ENCODE results near the gene NPM3. TPM values are rescaled to one million over a fixed set of nuclear protein-coding genes. Genes with fewer than 3 reads are reported as not detected.

NPM3 gene
- total RNA-seq, 8 experiments from 2014 or later, result 31.1 to 95.4 (median 41.6) TPM

DNA sequence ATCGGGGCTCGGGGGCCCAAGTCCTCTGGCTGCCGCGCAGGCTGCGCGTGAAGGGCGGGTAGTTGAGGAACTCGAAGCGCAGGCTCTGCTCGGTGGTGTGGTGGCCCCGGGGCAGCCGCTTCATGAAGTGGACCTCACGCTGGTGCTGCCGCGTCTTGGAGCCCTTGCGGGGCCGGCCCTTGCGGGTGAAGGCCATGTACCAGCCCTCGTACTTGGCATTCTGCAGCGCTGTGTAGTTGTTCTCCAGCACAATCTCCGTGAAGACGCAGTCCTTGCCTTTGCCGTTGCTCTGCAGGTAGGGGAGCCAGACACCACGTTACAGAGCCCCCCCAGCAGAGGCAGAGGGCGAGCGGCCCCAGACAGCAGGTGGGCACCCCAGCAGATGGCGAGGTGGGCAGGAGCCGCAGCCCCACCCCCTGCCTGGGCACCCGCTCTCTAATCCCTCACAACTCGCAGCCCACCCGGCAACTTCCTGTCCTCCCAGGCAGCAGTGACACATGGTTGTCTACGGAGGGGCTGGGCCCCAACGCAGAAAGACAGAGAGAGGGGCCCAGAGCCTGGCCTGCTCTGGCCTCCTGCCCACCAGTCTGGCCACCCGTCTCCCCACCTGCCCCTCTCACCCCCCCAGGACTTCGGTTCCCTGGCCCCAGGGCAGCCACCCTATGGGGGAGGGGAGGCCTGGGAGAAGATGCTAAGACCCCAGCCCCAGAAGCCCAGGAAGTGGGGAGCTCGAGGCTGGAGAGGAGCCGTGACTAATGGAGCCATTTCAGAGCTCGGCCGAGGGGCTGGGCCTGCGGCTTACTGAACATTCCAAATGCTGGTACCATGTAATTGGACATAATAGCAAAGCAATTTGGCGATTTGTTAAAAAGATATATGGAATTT is 12.7 kb downstream of the NPM3 start:
- H3K27ac ChIP-seq, result no peak overlapping the region
- H3K4me3 ChIP-seq, result no peak overlapping the region
- H3K4me1 ChIP-seq (replicated peaks in 1 of 2), result peaks cover 15 to 20% of the 10 kb centered on the region in 2 donors
- in situ Hi-C loops (cut with MboI; ENCODE audit: low pct_unique_long_range_greater_than_20kb in 2 of 9, low sequenced_read_pairs in 9 of 9, unreplicated experiment in 9 of 9), result loop anchor here in 4 of 9 experiments (10.0 to 25.0 kb wide), 2 partner anchors 158 to 166 kb away; no protein-coding TSS in a partner anchor
- WGBS, 10 experiments, result 67 to 100% (median 84%) methylated on average over 1 to 10 of the region's 41 CpGs; no CpG with 5 or more reads in 4 of the 10 experiments
- ATAC-seq (replicated peaks in 6 of 8), result no peak

DNA sequence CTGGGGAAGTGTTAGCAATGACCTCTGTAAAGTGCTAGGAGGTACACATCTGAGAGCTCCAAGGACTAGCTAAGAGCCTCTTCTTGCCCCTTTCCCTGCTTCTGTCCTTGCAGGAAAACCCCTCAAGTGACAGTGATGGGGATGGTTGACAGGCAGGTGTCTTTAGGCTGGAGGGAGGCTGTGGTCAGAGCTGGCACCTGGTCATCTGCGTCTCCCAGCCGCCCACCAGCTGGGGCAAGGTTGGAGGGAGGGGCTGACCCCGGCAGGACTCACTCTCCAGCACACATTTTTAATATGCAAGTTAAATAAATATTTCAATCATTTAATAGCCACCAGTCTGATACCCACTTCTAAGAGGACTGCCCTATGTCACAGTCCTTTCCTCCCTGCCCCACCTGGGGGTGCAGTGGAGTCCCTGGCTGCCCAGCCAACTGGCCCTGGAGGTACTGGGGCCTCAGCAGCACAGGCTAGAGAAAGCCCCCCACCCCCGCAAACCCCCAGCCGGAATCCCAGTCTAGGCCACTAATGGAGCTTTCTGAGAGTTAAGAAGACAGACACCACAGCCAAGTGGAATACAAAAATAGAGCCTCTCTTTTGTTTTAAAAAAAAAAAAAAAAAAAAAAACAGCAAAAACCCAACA is 13.6 kb downstream of the NPM3 start:
- H3K4me3 ChIP-seq, result no peak overlapping the region
- ATAC-seq (replicated peaks in 6 of 8), result no peak
- H3K4me1 ChIP-seq (replicated peaks in 1 of 2), result peaks cover 15 to 18% of the 10 kb centered on the region in 2 donors
- H3K27ac ChIP-seq, result no peak overlapping the region
- in situ Hi-C loops (cut with MboI; ENCODE audit: low pct_unique_long_range_greater_than_20kb in 2 of 9, low sequenced_read_pairs in 9 of 9, unreplicated experiment in 9 of 9), result loop anchor here in 4 of 9 experiments (10.0 to 25.0 kb wide), 2 partner anchors 157 to 165 kb away; no protein-coding TSS in a partner anchor
- 83% methylated on average over 1 of the region's 5 CpGs; no CpG with 5 or more reads in 9 of the 10 experiments for WGBS, 10 experiments

DNA sequence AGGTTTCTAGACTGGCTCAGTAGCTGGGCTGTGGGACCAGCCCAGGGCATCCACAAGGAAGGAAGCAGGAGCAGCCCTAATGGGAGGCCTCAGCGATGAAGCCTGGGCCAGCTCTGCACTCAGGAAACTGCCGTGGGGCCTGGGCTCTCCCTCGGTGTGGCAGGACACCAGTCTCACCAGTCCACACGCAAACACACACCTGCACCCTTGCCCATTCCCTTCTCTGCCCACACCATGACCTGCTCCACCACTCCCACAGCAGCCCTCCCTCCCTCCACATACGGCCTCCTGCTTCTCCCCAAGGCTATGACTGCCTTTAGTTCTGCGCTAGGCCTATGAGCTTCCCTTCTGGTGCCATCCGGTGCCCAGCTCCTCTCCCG is 14.5 kb downstream of the NPM3 start:
- Histone ChIP-seq H3K4me3 (no peak overlapping the region), H3K27ac (no peak overlapping the region), H3K4me1 (replicated peaks in 1 of 2) (peaks cover 14 to 15% of the 10 kb centered on the region in 2 donors)
- in situ Hi-C loops (cut with MboI; ENCODE audit: low pct_unique_long_range_greater_than_20kb in 2 of 9, low sequenced_read_pairs in 9 of 9, unreplicated experiment in 9 of 9), result loop anchor here in 2 of 9 experiments (25.0 kb wide), 1 partner anchor 156 kb away; no protein-coding TSS in a partner anchor
- 50 to 100% (median 93%) methylated on average over 1 to 5 of the region's 8 CpGs; no CpG with 5 or more reads in 6 of the 10 experiments for WGBS, 10 experiments
- no peak for ATAC-seq (replicated peaks in 6 of 8)

DNA sequence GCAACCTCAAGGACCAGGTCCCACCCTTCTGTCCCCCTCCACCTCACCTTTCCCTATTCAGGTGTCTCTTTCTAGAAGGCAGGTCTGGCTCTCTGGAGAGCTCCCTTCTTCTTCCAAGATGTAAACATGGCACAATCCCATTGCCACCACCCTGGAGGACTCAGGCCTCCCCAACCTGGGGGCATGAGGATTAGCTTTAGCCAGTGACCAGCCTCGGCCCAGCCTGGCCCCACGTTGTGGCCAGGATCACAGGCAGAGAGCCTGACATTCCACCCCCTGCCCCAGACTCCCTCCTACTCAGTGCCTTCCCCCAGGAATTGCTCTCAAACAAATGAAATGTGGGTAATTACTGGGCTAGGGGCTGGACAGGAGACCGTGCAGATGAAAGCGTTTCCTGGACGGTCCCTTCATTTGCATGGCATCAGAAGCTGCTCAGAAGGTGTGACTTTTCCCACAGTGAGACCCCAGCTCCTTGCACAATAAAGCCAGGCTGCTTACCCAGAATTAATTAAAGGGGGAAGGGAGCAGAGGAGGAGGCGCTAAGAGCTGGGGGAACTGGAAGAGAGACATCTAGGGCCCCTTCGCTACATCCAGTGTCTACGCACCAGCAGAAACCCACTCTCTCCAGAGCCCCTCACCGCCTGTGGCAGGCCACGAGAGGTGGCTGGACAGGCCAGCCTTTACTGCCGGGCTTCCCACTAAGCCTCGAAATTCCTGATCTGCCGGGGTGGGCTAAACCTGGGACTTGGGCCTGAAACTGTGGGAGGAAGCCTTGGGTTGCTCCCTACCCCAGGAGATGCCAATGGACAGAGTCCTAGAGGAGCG is 15.1 kb downstream of the NPM3 start:
- H3K4me3 ChIP-seq, result no peak overlapping the region
- 22 to 63% (median 50%) methylated on average over 1 to 7 of the region's 14 CpGs; no CpG with 5 or more reads in 5 of the 10 experiments for WGBS, 10 experiments
- H3K27ac ChIP-seq, result no peak overlapping the region
- in situ Hi-C loops (cut with MboI; ENCODE audit: low pct_unique_long_range_greater_than_20kb in 2 of 9, low sequenced_read_pairs in 9 of 9, unreplicated experiment in 9 of 9), result loop anchor here in 2 of 9 experiments (25.0 kb wide), 1 partner anchor 156 kb away; no protein-coding TSS in a partner anchor
- H3K4me1 ChIP-seq (replicated peaks in 1 of 2), result peaks cover 9 to 13% of the 10 kb centered on the region in 2 donors
- ATAC-seq (replicated peaks in 6 of 8), result peak in 1 of 8 experiments; percentile 21

DNA sequence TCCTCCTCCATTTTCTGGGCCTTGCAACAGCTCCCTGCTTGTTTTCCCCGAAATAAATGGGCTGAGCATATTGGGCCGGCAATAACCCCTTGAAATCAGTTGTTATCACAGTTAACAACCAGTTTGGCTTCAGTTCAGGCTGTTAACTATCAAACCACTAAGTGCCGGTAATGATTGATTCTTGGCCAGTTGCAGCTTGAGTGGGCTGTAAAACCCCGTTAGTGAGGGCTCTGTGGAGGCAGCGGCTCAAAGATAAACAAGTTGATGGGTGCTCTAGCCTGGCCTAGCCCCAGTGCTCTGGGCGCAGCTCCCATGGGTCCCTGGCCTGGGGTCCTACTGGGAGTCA is 15.7 kb downstream of the NPM3 start:
- in situ Hi-C loops (cut with MboI; ENCODE audit: low pct_unique_long_range_greater_than_20kb in 2 of 9, low sequenced_read_pairs in 9 of 9, unreplicated experiment in 9 of 9), result loop anchor here in 2 of 9 experiments (25.0 kb wide), 1 partner anchor 155 kb away; no protein-coding TSS in a partner anchor
- Histone ChIP-seq H3K4me3 (no peak overlapping the region), H3K4me1 (replicated peaks in 1 of 2) (peaks cover 7% of the 10 kb centered on the region in 2 donors), H3K27ac (no peak overlapping the region)
- ATAC-seq (replicated peaks in 6 of 8), result no peak
- 0 to 57% (median 40%) methylated on average over 1 to 2 of the region's 6 CpGs; no CpG with 5 or more reads in 7 of the 10 experiments for WGBS, 10 experiments

DNA sequence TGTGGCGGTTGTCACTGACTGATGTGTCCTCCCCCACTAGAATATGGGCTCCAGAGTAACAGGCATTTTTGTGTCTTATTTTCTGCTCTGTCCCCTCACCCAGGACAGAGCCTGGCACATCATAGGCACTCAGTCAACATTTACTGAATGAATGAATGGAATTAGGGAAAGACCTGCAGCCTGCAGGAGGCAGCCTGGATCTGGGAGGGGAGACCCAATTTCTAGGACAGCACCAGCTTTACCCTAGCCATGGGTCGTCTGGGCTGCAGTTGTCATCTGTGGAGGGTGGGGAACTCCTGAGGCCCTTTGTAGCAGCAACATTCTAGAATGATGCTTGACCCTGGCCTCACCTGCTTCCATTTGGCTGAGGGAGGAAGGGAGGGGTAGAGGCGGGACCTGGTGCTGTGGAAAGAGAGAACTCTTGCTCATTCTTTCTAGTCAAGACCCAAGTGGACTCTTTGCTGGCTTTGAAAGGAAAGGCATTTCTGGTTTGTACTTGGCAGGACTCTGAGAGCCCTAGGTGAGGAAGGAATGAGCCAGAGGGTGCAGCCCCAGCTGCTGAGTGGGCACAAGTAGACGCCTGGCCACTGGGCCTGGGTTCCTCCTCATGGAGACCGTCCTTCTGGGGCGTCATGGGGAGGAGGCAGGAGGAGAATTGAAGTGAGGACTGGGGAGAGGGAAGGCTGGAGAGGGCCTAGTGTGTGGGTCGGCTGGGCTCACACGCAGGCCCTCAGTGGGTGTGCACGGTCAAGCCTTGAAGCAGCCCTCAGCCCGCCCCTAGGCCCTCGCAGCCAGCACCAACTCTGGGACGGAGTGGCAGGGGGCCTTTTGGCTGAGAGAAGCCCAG is 16.3 kb downstream of the NPM3 start:
- no peak for ATAC-seq (replicated peaks in 6 of 8)
- Histone ChIP-seq H3K4me3 (no peak overlapping the region), H3K27ac (no peak overlapping the region), H3K4me1 (replicated peaks in 1 of 2) (peaks cover 7% of the 10 kb centered on the region in 2 donors)
- 32 to 100% (median 77%) methylated on average over 1 to 5 of the region's 12 CpGs; no CpG with 5 or more reads in 3 of the 10 experiments for WGBS, 10 experiments
- in situ Hi-C loops (cut with MboI; ENCODE audit: low pct_unique_long_range_greater_than_20kb in 2 of 9, low sequenced_read_pairs in 9 of 9, unreplicated experiment in 9 of 9), result loop anchor here in 2 of 9 experiments (25.0 kb wide), 1 partner anchor 155 kb away; no protein-coding TSS in a partner anchor

DNA sequence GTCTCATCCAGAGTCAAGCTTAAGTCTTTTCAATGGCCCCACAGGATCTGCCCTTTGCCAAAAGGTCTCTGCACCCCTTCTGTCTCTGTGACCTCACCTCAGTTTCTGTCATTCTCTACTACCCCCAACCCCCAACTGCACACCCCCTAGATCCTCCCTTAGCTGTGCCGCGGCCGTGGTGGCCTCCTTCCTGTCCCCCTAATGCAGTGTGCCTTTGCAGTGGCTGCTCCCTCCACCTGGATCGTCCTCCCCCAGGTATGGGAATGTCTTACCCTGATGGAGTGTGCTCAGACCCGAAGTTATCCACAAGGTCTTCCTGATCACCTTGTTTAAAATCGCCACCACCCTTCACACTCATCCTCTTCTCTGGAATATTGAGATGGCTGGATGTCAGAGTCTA is 16.9 kb downstream of the NPM3 start:
- in situ Hi-C loops (cut with MboI; ENCODE audit: low pct_unique_long_range_greater_than_20kb in 2 of 9, low sequenced_read_pairs in 9 of 9, unreplicated experiment in 9 of 9), result loop anchor here in 2 of 9 experiments (25.0 kb wide), 1 partner anchor 154 kb away; no protein-coding TSS in a partner anchor
- Histone ChIP-seq H3K4me1 (replicated peaks in 1 of 2) (peaks cover 7% of the 10 kb centered on the region in 2 donors), H3K27ac (no peak overlapping the region), H3K4me3 (no peak overlapping the region)
- ATAC-seq (replicated peaks in 6 of 8), result no peak
- 80 to 83% (median 80%) methylated on average over 1 to 2 of the region's 6 CpGs; no CpG with 5 or more reads in 7 of the 10 experiments for WGBS, 10 experiments

DNA sequence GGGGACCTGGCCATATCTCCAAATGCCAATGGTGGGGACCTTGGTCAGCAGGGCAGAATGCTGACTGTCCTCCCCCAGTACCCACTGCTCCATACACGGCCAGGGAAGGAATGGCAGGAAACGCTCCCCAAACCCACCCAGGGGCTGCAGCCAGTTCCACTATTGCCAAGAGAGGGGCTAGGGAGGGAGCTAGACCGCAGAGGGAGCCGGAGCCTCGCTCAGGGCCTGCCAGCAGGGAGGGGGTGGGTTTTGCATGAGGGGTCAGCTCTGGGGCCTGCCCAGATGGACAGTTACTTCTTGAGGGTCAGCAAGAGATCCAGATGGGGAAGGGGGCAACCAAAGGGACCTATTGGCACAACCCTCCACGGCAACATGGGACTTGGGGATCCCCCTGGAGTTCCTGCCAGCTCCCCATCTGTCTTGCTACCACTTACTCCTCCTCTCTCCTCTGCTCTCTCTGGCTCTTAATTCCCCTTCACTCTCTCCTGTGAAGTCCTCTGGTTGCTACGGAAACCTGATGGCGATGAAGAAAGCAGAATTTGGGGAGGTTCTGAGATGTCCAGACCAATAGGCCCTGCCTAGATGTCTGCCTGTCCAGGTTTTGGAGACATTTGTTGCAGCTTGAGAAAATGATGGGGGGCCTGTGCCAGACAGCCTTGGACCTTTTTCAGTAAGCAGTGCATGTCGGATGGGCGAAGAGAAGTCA is 20.0 kb downstream of the NPM3 start:
- in situ Hi-C loops (cut with MboI; ENCODE audit: low pct_unique_long_range_greater_than_20kb in 2 of 9, low sequenced_read_pairs in 9 of 9, unreplicated experiment in 9 of 9), result loop anchor here in 2 of 9 experiments (25.0 kb wide), 1 partner anchor 151 kb away; no protein-coding TSS in a partner anchor
- WGBS, 10 experiments, result 66 to 100% (median 79%) methylated on average over 2 to 3 of the region's 10 CpGs; no CpG with 5 or more reads in 5 of the 10 experiments
- H3K4me1 ChIP-seq (replicated peaks in 1 of 2), result peaks cover 11 to 14% of the 10 kb centered on the region in 2 donors

DNA sequence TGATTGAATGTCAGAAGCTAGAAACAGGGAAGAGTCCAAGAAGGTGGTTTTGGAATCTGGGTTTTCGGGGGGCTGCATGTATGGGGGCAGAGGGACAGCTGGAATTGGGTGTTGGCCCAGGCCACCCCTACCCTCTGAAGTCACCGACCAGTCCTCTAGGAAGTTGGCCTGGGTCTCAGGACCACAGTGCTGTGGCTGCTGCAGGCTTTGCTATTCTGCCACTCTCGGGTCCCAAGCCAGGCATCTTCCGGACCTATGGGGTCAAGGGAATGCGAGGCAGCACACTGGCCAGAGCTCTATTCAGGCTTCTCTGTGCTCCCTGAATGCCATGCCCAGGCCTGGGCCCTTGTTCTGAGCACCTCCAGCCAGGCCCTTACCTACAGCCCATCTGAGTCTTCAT is 20.5 kb downstream of the NPM3 start:
- H3K4me1 ChIP-seq (replicated peaks in 1 of 2), result peaks cover 6 to 9% of the 10 kb centered on the region in 2 donors
- in situ Hi-C loops (cut with MboI; ENCODE audit: low pct_unique_long_range_greater_than_20kb in 2 of 9, low sequenced_read_pairs in 9 of 9, unreplicated experiment in 9 of 9), result loop anchor here in 2 of 9 experiments (25.0 kb wide), 1 partner anchor 150 kb away; no protein-coding TSS in a partner anchor
- H3K4me3 ChIP-seq, result no peak overlapping the region
- H3K27ac ChIP-seq, result no peak overlapping the region
- ATAC-seq (replicated peaks in 6 of 8), result no peak
- 89 to 100% methylated on average over 1 to 3 of the region's 5 CpGs; no CpG with 5 or more reads in 8 of the 10 experiments for WGBS, 10 experiments

More for the DNA sequence above, 20.0 kb downstream of the NPM3 start:
- Histone ChIP-seq H3K27ac (no peak overlapping the region), H3K4me3 (no peak overlapping the region)
- ATAC-seq (replicated peaks in 6 of 8), result no peak

DNA sequence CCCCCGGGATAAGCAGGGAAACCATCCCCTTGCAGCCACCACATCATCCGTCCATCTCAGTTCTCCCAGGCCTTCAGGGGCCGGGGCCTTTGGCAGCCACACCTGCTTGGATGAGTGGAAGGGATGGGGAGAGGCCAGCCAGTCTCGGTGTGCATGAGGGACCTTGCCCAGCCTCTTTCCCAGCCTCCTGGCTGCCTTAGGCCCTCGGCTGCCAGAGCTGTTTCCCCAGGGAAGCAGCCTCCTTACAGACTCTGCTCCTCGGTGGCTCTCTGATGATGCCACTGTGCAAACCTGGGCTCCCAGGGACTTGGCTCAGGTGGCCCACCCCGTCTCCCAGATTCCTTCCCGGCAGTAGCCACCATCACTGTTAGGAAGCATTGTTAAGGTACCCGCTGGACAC is 22.0 kb downstream of the NPM3 start:
- 0 to 100% (median 80%) methylated on average over 1 to 3 of the region's 9 CpGs; no CpG with 5 or more reads in 5 of the 10 experiments for WGBS, 10 experiments
- in situ Hi-C loops (cut with MboI; ENCODE audit: low pct_unique_long_range_greater_than_20kb in 2 of 9, low sequenced_read_pairs in 9 of 9, unreplicated experiment in 9 of 9), result loop anchor here in 2 of 9 experiments (25.0 kb wide), 1 partner anchor 149 kb away; no protein-coding TSS in a partner anchor
- ATAC-seq (replicated peaks in 6 of 8), result no peak
- no peak overlapping the region for H3K27ac ChIP-seq
- peaks cover 6 to 8% of the 10 kb centered on the region in 2 donors for H3K4me1 ChIP-seq (replicated peaks in 1 of 2)
- no peak overlapping the region for H3K4me3 ChIP-seq

DNA sequence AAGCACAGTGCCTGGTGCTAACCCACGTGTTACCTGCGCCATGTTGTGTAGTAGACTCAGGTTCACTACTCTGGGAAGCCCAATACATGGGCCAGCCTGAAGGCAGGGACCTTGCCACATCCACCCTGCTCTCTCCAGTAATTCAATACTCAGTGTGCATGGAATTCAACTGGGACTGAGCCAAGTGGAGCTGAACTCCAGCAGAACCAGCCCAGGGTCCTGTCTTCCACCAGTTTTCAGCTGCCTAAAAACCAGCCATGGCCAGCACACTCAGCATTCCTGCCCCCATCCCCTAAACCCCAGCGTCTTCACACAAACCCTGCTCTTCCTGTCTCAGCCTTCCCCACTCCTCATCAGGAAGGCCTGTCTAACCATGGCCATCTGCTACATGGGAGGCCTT is 22.7 kb downstream of the NPM3 start:
- no peak overlapping the region for H3K4me3 ChIP-seq
- ATAC-seq (replicated peaks in 6 of 8), result peak in 2 of 8 experiments; percentile 41 to 71
- WGBS, 10 experiments, result 0 to 100% (median 58%) methylated on average over 1 to 3 of the region's 3 CpGs; no CpG with 5 or more reads in 4 of the 10 experiments
- in situ Hi-C loops (cut with MboI; ENCODE audit: low pct_unique_long_range_greater_than_20kb in 2 of 9, low sequenced_read_pairs in 9 of 9, unreplicated experiment in 9 of 9), result loop anchor here in 2 of 9 experiments (25.0 kb wide), 1 partner anchor 148 kb away; no protein-coding TSS in a partner anchor
- peaks cover 6 to 8% of the 10 kb centered on the region in 2 donors for H3K4me1 ChIP-seq (replicated peaks in 1 of 2)
- H3K27ac ChIP-seq, result no peak overlapping the region
